Small intestine (tissue), 7 donors: ENCODE results near the gene GALNT12. TPM values are rescaled to one million over a fixed set of nuclear protein-coding genes. Genes with fewer than 3 reads are reported as not detected.

Experiments
- DNase-seq, 2 donors: peaks; one replicate each; pipeline versions ENCODE4 v3.0.0 to v3.0.0-alpha.2; 2013
- FAIRE-seq: peaks from 2 replicates; lab custom pipeline; 2012; peaks lifted over from hg19 to GRCh38; lab: Jason Lieb, UNC
- H3K27ac ChIP-seq, 3 donors: one replicate each; pipeline ENCODE4 v1.5.1; 2013; ENCODE audit warnings: low read length in 2 of 3, mild to moderate bottlenecking in 2 of 3, control low read depth in 1 of 3, inconsistent platforms in 1 of 3, low read depth in 1 of 3, moderate library complexity in 1 of 3
- H3K27me3 ChIP-seq, 3 donors: one replicate each; pipeline ENCODE4 v1.6.1; 2013; ENCODE audit warnings: low read length in 3 of 3, inconsistent platforms in 1 of 3; ENCODE audit not compliant: control insufficient read depth in 3 of 3, insufficient read depth in 3 of 3
- H3K36me3 ChIP-seq, 3 donors: one replicate each; pipeline ENCODE4 v1.6.1; 2013; ENCODE audit warnings: low read length in 3 of 3, inconsistent platforms in 1 of 3, low read depth in 1 of 3, mild to moderate bottlenecking in 1 of 3, moderate library complexity in 1 of 3; ENCODE audit not compliant: control insufficient read depth in 3 of 3, insufficient read depth in 2 of 3
- H3K4me1 ChIP-seq, 3 donors: one replicate each; pipeline ENCODE4 v1.6.1; 2013; ENCODE audit warnings: low read length in 2 of 3, inconsistent platforms in 1 of 3, low read depth in 1 of 3, mild to moderate bottlenecking in 1 of 3, moderate library complexity in 1 of 3; ENCODE audit not compliant: control insufficient read depth in 3 of 3, insufficient read depth in 2 of 3
- H3K4me3 ChIP-seq, 3 donors: one replicate each; pipeline ENCODE4 v1.5.1; 2013; ENCODE audit warnings: low read length in 3 of 3, control low read depth in 1 of 3, inconsistent platforms in 1 of 3, low read depth in 1 of 3, mild to moderate bottlenecking in 1 of 3, moderate library complexity in 1 of 3
- H3K9me3 ChIP-seq, 2 donors: one replicate each; pipeline ENCODE4 v1.6.1; 2013; ENCODE audit warnings: low read depth in 1 of 2, low read length in 1 of 2; ENCODE audit not compliant: control insufficient read depth in 2 of 2, insufficient read depth in 1 of 2
- WGBS, 3 donors: extraction: QIAGEN DNeasy Blood & Tissue Kit; methylation state at CpG; one replicate each; pipeline ENCODE4 v1.1.7; 2013; 5-methylcytosine and 5-hydroxymethylcytosine counted together
- polyA plus RNA-seq, 4 donors: library from polyadenylated mRNA; stranded (reverse) in 3 of 4; unstranded in 1 of 4; fragments of 200-250 nt in 3 of 4; fragments of 120-200 nt in 1 of 4; gene quantifications; one replicate each; pipeline versions ENCODE4 v1.2.1 to v1.2.3, GENCODE V29; 2013
- donor health status: healthy with polysubstance abuse.
- donor health status: control.
- donor health status: control.
- donor health status: Bipolar disorder and iron deficiency.
- donor health status: healthy.

Gene GALNT12
- polyA plus RNA-seq, 4 donors = 7.8 to 47.1 (median 17.7) TPM

DNA sequence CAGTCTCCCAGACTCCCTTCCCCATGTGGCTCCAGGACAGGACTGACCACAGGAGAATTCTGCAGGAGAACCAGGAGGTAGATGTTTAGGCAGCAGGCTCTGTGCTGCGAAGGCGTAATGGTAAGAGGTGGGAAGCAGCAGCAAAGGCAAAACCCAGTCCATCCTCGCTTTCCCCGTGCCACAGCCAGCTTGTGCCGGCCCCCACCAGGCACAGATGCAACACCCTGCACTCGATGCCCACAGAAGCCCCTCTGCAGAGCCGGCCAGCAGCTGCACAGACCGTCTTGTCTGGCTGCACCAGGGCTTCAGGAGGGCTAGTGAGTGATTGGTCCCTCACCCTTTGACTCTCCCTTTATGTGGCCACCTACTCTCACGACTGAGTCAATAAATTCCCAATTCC, 39.1 kb upstream of the GALNT12 start:
- no peak for DNase-seq
- WGBS, 3 donors = 94 to 98% (median 95%) methylated on average over 9 of the region's 9 CpGs
- H3K4me3 ChIP-seq = no peak overlapping the region
- FAIRE-seq = no peak
- no peak overlapping the region for H3K27ac ChIP-seq
- H3K9me3 ChIP-seq = peaks cover 0 to 7% of the 10 kb centered on the region in 2 donors
- no peaks in the 10 kb centered on the region for H3K27me3 ChIP-seq
- peaks cover 0 to 6% (median 0%) of the 10 kb centered on the region in 3 donors for H3K4me1 ChIP-seq
- H3K36me3 ChIP-seq = peaks cover 6 to 59% (median 9%) of the 10 kb centered on the region in 3 donors

DNA sequence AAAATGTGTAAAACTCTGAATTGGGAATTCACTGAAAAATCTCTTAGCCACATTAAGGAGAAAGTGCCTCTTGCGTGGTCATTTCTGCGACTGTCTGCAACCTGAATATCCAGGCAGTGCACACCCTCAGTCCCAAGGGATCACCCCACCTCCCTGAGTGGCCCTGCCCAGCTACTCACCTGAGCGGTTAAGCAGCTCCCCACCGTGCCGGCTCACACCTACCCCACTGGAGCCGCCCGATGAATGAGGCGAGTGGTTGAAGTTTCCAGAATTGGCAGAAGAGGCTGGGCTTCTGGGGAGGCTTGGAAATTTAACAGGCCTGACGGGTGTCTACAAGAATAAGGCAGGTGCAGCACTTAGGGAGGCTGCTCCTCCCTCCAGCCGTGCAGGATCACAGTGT, 36.8 kb upstream of the GALNT12 start:
- DNase-seq = no peak
- Histone ChIP-seq H3K9me3 (peaks cover 0 to 2% of the 10 kb centered on the region in 2 donors), H3K36me3 (peaks cover 6 to 69% (median 9%) of the 10 kb centered on the region in 3 donors), H3K27me3 (no peaks in the 10 kb centered on the region), H3K4me3 (no peak overlapping the region), H3K27ac (no peak overlapping the region), H3K4me1 (peaks cover 0 to 12% (median 0%) of the 10 kb centered on the region in 3 donors)
- FAIRE-seq = no peak
- 95 to 98% (median 95%) methylated on average over 10 of the region's 10 CpGs for WGBS, 3 donors

DNA sequence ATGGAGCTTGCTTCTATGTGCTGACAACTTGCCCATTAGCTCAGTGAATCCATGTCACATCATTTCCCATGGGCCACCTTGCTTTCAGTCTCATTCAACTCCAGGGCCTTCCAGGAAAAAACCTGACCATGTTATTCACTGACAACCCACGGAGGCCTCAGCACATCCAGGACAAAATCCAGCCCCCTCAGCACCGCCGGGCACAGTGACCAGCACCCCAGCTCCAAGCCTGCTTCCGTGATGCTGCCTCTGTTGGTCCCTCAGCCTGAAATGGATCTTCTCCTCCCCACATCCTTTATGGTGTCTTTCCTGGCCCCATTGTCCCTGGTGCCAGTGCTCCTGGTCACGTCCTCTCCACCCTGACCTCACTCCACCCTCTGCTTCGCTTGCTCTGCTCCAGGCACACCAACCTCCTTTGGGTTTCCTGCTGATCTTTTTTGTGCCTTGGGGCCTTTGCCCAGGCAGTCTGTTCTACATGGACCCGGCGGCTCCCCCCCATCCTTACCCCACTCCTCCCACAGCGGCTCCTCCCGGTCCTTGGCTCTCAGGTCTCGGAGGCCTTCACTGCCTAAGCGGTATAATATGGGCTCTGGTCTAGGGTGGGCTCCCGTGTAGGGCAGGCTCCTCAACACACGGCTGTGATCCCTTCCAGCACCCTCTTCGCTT, 36.1 kb upstream of the GALNT12 start:
- Histone ChIP-seq H3K9me3 (no peaks in the 10 kb centered on the region), H3K36me3 (peaks cover 6 to 68% (median 9%) of the 10 kb centered on the region in 3 donors), H3K27ac (no peak overlapping the region), H3K27me3 (no peaks in the 10 kb centered on the region), H3K4me1 (peaks cover 0 to 12% (median 0%) of the 10 kb centered on the region in 3 donors), H3K4me3 (no peak overlapping the region)
- 93 to 98% (median 96%) methylated on average over 15 of the region's 15 CpGs for WGBS, 3 donors
- FAIRE-seq = no peak
- DNase-seq = no peak

DNA sequence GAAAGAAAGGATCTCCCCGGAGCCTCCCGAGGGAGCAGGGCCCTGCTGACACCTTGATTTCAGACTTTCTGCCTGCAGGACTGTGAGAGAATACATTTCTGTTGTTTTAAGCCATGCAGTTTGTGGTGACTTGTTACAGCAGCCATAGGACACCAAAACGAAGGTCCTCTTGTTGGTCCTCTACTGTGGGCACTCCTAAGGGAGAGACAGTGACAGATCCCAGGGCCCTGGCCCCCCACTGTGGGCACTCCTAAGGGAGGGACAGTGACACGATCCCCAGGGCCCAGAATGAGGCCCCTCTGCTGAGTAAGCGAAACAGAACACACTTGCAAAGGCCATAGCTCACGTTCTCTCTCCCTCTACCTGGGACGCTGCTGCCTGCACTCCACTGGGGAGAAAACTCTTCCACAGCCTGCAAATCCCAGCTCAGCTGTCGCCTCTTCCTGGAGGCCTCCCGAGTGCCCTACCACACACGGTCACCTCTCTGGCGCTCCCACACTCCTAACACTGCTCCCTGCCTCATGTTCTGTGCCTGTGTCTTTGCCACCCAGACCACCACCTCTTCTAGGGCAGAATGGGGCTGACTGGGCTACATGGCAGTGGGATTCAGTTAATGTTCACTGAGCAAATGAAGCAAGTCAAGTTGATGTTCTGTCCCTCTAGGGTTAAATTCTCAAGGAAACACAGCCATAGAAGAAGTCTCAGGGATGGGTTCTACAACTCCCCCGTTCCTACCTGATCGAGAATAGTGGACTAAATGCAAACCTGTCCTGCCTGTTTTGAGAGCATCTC, 34.9 kb upstream of the GALNT12 start:
- DNase-seq (no peak), FAIRE-seq (no peak)
- Histone ChIP-seq H3K4me1 (peaks cover 0 to 7% (median 0%) of the 10 kb centered on the region in 3 donors), H3K36me3 (peaks cover 6 to 67% (median 9%) of the 10 kb centered on the region in 3 donors), H3K27ac (no peak overlapping the region), H3K9me3 (no peaks in the 10 kb centered on the region), H3K27me3 (no peaks in the 10 kb centered on the region), H3K4me3 (no peak overlapping the region)
- WGBS, 3 donors = 92 to 95% (median 93%) methylated on average over 13 of the region's 13 CpGs

DNA sequence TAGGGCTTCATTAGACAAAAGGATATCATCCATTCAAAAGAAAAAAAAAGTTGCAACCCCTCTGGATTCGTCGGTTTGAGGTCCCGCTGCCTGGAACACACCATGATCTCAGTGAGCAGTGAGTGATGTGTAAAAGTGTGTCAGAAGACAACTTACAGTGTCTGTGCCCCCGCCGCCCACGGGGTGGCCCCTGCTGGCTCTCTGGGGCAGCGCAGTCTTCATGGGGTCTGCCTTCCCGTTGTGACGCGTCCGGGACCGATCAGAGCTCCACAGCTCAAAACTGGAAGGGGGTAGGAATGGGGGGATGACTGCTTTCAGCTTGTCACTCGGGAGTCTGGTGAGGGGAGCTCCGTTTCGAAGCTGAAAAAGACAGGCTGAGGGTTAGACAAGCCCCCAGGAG, 33.7 kb upstream of the GALNT12 start:
- DNase-seq = no peak
- FAIRE-seq = no peak
- H3K27me3 ChIP-seq = no peaks in the 10 kb centered on the region
- H3K4me3 ChIP-seq = no peak overlapping the region
- 93 to 98% (median 95%) methylated on average over 15 of the region's 15 CpGs for WGBS, 3 donors
- H3K4me1 ChIP-seq = peaks cover 0 to 19% (median 0%) of the 10 kb centered on the region in 3 donors
- no peak overlapping the region for H3K27ac ChIP-seq
- no peaks in the 10 kb centered on the region for H3K9me3 ChIP-seq
- H3K36me3 ChIP-seq = peaks cover 6 to 65% (median 9%) of the 10 kb centered on the region in 3 donors

DNA sequence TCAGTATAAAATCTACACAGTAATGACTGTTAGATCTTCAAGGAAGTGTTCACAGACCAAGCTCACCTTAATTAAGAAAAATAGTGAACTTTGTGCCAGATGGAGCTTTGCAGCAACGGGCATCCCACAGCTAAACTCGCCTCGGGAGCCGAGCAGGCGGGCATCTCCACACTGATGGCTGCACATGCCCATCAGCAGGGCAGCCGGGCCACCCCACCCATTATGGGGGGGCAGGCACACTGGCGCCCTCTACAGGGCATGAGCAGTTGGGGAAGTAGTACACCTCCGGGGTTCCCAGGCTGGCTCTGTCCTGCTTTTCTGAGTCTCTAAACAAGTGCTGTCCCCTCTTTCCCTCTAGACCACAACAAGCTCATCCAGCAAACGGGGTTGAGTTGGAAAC, 32.7 kb upstream of the GALNT12 start:
- Histone ChIP-seq H3K4me1 (peaks cover 0 to 27% (median 0%) of the 10 kb centered on the region in 3 donors), H3K4me3 (no peak overlapping the region), H3K27me3 (no peaks in the 10 kb centered on the region), H3K36me3 (peaks cover 6 to 62% (median 7%) of the 10 kb centered on the region in 3 donors), H3K9me3 (no peaks in the 10 kb centered on the region), H3K27ac (no peak overlapping the region)
- DNase-seq (no peak), FAIRE-seq (no peak)
- WGBS, 3 donors = 86 to 88% (median 86%) methylated on average over 9 of the region's 9 CpGs

DNA sequence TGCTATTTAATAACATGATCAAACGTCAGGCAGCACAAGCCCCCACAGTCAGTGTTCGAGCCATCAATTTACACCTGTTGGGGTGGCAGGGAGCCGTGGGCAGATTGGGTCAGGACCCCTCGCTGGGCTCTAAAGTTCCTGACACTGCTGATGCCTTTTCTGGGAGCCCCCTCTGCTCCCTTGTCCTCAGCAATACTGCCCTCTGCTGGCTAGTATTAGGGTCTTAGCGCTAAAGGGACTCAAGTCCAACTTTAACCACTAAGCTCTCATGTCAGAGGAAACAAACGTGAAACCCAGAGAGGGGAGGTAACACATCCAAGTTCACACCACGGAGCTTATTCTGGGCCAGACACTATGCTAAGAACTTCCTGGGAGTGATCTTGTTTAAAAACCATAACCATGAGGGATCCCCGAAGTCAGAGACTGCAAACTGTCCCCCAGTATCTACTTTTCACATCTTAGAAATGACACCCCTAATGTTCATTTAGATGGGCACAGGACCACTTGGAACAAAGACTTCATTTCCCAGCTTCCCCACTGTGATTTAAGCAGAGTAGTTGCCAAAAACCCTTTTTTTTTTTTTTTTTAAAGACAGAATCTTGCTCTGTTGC, 31.5 kb upstream of the GALNT12 start:
- Histone ChIP-seq H3K27me3 (no peaks in the 10 kb centered on the region), H3K4me3 (no peak overlapping the region), H3K4me1 (peaks cover 0 to 37% (median 0%) of the 10 kb centered on the region in 3 donors), H3K9me3 (no peaks in the 10 kb centered on the region), H3K36me3 (peaks cover 2 to 66% (median 4%) of the 10 kb centered on the region in 3 donors), H3K27ac (no peak overlapping the region)
- WGBS, 3 donors = 49 to 70% (median 63%) methylated on average over 8 of the region's 8 CpGs
- DNase-seq (peak; percentile 37 to 74), FAIRE-seq (no peak)

DNA sequence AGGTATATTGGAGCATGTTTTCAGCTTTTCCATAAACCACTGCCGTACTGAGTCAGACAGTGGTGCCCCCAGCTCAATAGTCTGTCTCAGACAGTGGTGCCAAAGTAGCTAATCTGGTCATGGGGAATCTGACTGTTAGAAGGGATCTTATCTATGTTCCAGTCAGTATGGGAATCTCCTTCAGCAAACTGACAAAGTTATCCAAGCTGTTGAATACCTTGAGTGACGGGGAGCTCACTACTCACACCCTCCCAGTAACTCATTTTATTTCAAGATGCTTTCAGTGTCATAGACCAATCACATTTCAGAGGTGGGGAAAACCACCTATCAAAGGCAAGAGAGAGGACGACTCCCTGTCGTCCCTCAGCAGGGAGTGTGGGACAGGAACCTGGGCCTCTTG, 29.9 kb upstream of the GALNT12 start:
- Histone ChIP-seq H3K36me3 (peaks cover 2 to 56% (median 3%) of the 10 kb centered on the region in 3 donors), H3K4me1 (peaks cover 0 to 52% (median 3%) of the 10 kb centered on the region in 3 donors), H3K27ac (peak overlapping the region in 1 of 3 donors; percentile 85), H3K9me3 (no peaks in the 10 kb centered on the region), H3K4me3 (no peak overlapping the region), H3K27me3 (no peaks in the 10 kb centered on the region)
- DNase-seq (no peak), FAIRE-seq (no peak)
- WGBS, 3 donors = 92 to 94% (median 94%) methylated on average over 4 of the region's 4 CpGs
